LNCaP clone FGC (cell line): ENCODE data around the gene ITFG1.
"Not testable (repeated sequence)": the region's sequence is repeated elsewhere in the genome, so short reads cannot be mapped to it uniquely, and the experiment has no call there.

ENCODE experiments used
- DNase-seq: peaks from one replicate; pipeline ENCODE4 v3.0.0-alpha.2; 2011; ENCODE audit warnings: low read depth
- H3K4me3 ChIP-seq: 2 replicates; pipeline ENCODE4 v1.5.1; 2011; ENCODE audit warnings: mild to moderate bottlenecking, low read depth, low read length, control low read depth
- TF ChIP-seq, protein P1 (sequence below): IDR thresholded peaks from 2 replicates; pipeline ENCODE4 v1.5.1; 2012; ENCODE audit warnings: mild to moderate bottlenecking; ENCODE audit not compliant: control insufficient read depth, insufficient read depth; ENCODE audit errors: extremely low read depth

The ITFG1 gene

DNA sequence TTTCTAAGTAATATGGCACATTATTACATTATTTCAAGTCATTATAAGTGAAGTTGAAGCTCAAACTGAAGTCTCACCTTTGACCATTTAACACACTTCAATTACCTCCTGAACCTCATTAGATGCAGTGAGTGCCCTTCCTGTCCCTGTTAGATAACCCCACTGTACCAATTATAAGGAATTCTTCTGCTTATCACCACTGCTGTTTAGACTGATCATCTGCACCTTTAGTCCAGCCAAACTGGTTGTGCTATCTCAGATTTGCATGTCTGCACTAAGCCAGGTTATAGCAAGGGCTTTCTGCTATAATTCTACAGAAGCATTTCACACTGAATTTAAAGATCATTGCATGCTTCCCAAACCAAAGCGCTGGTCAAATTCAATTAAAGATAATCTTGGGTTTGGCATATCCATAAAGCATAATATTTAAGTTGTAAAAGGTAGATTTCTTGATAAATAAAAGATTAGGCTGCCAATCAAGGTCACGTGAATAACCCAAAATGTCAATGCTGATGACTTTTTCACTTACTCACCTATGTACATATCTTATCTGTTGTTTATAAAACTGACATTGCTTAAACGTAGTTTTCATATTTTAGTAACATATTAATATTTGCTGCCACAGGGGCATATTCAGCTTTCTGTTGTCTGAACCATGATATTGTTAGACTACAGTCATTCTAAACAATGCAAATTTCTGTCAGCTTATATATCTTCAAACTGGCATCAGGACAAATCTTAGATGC is 11.9 kb downstream of the ITFG1 start:
- no peak overlapping the region for H3K4me3 ChIP-seq
- DNase-seq, result no peak
- TF ChIP-seq, protein P1, sequence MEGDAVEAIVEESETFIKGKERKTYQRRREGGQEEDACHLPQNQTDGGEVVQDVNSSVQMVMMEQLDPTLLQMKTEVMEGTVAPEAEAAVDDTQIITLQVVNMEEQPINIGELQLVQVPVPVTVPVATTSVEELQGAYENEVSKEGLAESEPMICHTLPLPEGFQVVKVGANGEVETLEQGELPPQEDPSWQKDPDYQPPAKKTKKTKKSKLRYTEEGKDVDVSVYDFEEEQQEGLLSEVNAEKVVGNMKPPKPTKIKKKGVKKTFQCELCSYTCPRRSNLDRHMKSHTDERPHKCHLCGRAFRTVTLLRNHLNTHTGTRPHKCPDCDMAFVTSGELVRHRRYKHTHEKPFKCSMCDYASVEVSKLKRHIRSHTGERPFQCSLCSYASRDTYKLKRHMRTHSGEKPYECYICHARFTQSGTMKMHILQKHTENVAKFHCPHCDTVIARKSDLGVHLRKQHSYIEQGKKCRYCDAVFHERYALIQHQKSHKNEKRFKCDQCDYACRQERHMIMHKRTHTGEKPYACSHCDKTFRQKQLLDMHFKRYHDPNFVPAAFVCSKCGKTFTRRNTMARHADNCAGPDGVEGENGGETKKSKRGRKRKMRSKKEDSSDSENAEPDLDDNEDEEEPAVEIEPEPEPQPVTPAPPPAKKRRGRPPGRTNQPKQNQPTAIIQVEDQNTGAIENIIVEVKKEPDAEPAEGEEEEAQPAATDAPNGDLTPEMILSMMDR, result no peak

DNA sequence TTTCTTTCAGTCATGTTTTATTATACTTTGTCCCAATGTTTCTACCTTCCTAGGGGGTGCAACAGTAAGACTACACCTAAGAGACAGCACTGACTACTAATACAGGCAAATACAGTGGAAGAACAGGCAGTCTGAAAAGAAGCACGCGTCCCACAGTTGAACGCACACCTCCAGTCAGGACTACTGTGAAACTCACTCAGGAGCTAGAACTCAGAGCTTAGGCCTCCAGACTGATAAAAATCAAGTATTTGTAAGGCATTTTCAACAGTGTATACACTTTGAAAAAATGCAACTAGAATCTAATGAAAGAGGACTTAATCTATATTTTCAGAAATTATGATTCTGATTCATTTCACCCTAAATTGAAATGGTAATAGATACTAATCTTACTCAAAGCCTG is 14.4 kb downstream of the ITFG1 start:
- TF ChIP-seq, protein P1, result no peak
- DNase-seq, result no peak
- no peak overlapping the region for H3K4me3 ChIP-seq

- DNase-seq, H3K4me3 ChIP-seq: not testable (repeated sequence)
These were observed 18.0 kb downstream of the ITFG1 start for GRCh38 chr16:47442884-47443283.

DNA sequence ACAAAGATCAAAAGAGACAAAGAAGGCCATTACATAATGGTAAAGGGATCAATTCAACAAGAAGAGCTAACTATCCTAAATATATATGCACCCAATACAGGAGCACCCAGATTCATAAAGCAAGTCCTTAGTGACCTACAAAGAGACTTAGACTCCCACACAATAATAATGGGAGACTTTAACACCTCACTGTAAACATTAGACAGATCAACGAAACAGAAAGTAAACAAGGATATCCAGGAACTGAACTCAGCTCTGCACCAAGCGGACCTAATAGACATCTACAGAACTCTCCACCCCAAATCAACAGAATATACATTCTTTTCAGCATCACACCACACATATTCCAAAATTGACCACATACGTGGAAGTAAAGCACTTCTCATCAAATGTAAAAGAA is 20.8 kb downstream of the ITFG1 start:
- not testable (repeated sequence) for H3K4me3 ChIP-seq, DNase-seq

DNA sequence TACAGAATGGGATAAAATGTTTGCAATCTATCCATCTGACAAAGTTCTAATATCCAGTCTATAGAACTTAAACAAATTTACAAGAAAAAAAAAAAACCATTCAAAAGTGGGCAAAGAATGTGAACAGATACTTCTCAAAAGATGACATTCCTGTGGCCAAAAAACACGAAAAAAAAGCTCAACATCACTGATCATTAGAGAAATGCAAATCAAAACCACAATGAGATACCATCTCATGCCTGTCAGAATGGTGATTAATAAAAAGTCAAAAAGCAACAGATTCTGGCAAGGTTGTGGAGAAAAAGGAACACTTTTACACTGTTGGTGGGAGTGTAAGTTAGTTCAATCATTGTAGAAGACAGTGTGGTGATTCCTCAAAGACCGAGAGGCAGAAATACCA is 26.6 kb downstream of the ITFG1 start:
- DNase-seq, result not testable (repeated sequence)

DNA sequence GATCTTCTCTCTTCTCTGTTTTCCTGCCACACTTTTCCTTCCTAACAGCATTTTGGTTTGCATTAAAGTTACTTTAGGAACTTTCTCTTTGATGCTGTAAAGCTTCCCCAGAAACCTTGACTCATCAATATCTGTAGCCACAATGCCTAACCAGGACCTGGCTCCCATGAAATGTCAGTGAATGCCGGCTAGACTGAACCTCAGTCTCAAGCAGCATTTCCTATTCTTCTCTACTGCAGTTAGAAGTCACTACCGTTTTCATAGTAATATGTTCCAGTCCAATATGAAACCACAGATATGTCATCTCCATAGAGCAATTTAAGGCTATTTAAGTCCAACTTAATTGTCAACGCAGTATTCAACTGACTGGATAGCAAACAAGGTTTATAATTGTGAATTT is 28.9 kb downstream of the ITFG1 start:
- H3K4me3 ChIP-seq, result no peak overlapping the region
- DNase-seq, result no peak
- TF ChIP-seq, protein P1, result no peak

More for the DNA sequence above, 26.6 kb downstream of the ITFG1 start:
- not testable (repeated sequence) for H3K4me3 ChIP-seq

DNA sequence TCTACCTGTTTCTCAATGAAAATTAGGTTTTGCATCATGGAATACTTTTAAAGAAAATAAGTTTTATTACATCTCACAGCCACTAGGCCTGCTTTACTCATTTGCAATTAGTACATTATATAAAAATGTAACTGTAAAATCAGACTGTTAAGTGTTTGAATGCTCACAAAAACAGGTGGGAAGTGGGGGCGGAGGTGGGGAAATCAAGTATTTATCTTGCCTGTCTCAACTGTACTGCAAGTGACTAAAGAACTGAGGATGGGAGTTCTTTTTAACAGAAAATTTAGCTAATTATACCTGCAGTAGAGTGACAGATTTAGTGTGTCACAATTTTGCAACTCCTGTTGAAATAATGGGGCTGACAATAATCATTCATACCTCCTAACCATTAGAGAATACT is 34.1 kb downstream of the ITFG1 start:
- TF ChIP-seq, protein P1, result no peak
- DNase-seq, result no peak
- no peak overlapping the region for H3K4me3 ChIP-seq

- H3K4me3 ChIP-seq, result no peak overlapping the region
- TF ChIP-seq, protein P1, result no peak
- DNase-seq, result no peak
These were observed 36.0 kb downstream of the ITFG1 start for GRCh38 chr16:47424846-47425245.
